SKM-1 treated with dmso at 0.1 percent for 144 hours (cell line): Measurements from ENCODE around the gene ARL17A.
"Not testable (repeated sequence)": the region's sequence is repeated elsewhere in the genome, so short reads cannot be mapped to it uniquely, and the experiment has no call there.

Experiments
- DNase-seq: peaks from one replicate; lab custom pipeline; 2025; ENCODE audit not compliant: unreplicated experiment; lab: John Stamatoyannopoulos, UW

The ARL17A gene

GRCh38 chr17:46579083-46580075 is at the start of gene ARL17A:
Gene ARL17A (minus strand): TSS chr17:46579691. CDS start chr17:46576322, 3,369 bp downstream.
- not testable (repeated sequence) for DNase-seq

- not testable (repeated sequence) for DNase-seq
These were observed 49.4 kb upstream of the ARL17A start for GRCh38 chr17:46628753-46629436.

- not testable (repeated sequence) for DNase-seq
These were observed 48.0 kb upstream of the ARL17A start for GRCh38 chr17:46627452-46627851.

- DNase-seq, result not testable (repeated sequence)
These were observed 45.2 kb upstream of the ARL17A start for GRCh38 chr17:46624726-46625125.

GRCh38 chr17:46623790-46624189 is 44.3 kb upstream of the ARL17A start:
- not testable (repeated sequence) for DNase-seq

GRCh38 chr17:46618975-46619374 is 39.5 kb upstream of the ARL17A start:
- not testable (repeated sequence) for DNase-seq

- not testable (repeated sequence) for DNase-seq
These were observed 37.6 kb upstream of the ARL17A start for GRCh38 chr17:46617121-46617520.

- not testable (repeated sequence) for DNase-seq
These were observed 34.4 kb upstream of the ARL17A start for GRCh38 chr17:46613876-46614275.

- not testable (repeated sequence) for DNase-seq
These were observed 31.8 kb upstream of the ARL17A start for GRCh38 chr17:46611304-46611703.

GRCh38 chr17:46603125-46603524 is 23.6 kb upstream of the ARL17A start:
- DNase-seq, result not testable (repeated sequence)

- DNase-seq, result not testable (repeated sequence)
These were observed 21.3 kb upstream of the ARL17A start for GRCh38 chr17:46600767-46601166.

GRCh38 chr17:46598344-46598931 is 18.9 kb upstream of the ARL17A start:
- DNase-seq, result not testable (repeated sequence)

- not testable (repeated sequence) for DNase-seq
These were observed 11.8 kb upstream of the ARL17A start for GRCh38 chr17:46591332-46591731.

- DNase-seq, result not testable (repeated sequence)
These were observed 11.0 kb upstream of the ARL17A start, which contains the start of gene NSF for GRCh38 chr17:46590157-46591146. Gene NSF (plus strand): TSS chr17:46590669. CDS start chr17:46590776, 107 bp downstream.

- not testable (repeated sequence) for DNase-seq
These were observed 6.0 kb upstream of the ARL17A start for GRCh38 chr17:46585444-46585843.

- DNase-seq, result not testable (repeated sequence)
These were observed 591 bp upstream of the ARL17A start for GRCh38 chr17:46580082-46580481.

- not testable (repeated sequence) for DNase-seq
These were observed 7.7 kb downstream of the ARL17A start for GRCh38 chr17:46571796-46572195.

- not testable (repeated sequence) for DNase-seq
These were observed 12.5 kb downstream of the ARL17A start for GRCh38 chr17:46566980-46567379.

GRCh38 chr17:46566284-46566683 is 13.2 kb downstream of the ARL17A start:
- DNase-seq, result not testable (repeated sequence)

- not testable (repeated sequence) for DNase-seq
These were observed 19.4 kb downstream of the ARL17A start for GRCh38 chr17:46560048-46560447.
